H9 (cell line): ENCODE results near the gene ZNF687. TPM values are rescaled to one million over a fixed set of nuclear protein-coding genes. Genes with fewer than 3 reads are reported as not detected.

Experiments
- DNase-seq: peaks from one replicate; pipeline ENCODE4 v3.0.0-alpha.2; 2017
- H2AFZ ChIP-seq: one replicate; pipeline ENCODE4 v1.6.1; 2013; ENCODE audit warnings: mild to moderate bottlenecking, low read length, control low read depth, moderate library complexity
- H2AK5ac ChIP-seq: 2 replicates; pipeline ENCODE4 v1.6.1; 2013; ENCODE audit warnings: low read length, control low read depth, mixed read lengths; ENCODE audit not compliant: insufficient read length
- H2BK120ac ChIP-seq: one replicate; pipeline ENCODE4 v1.6.1; 2013; ENCODE audit warnings: low read depth, mild to moderate bottlenecking, low read length, control low read depth, inconsistent platforms; ENCODE audit not compliant: poor library complexity, severe bottlenecking
- H2BK12ac ChIP-seq: 2 replicates; pipeline ENCODE4 v1.6.1; 2013; ENCODE audit warnings: low read length, control low read depth, mixed read lengths, low read depth; ENCODE audit not compliant: insufficient read length
- H2BK15ac ChIP-seq: 2 replicates; pipeline ENCODE4 v1.6.1; 2013; ENCODE audit warnings: low read depth, low read length, control low read depth
- H2BK20ac ChIP-seq: one replicate; pipeline ENCODE4 v1.6.1; 2013; ENCODE audit warnings: low read depth, mild to moderate bottlenecking, low read length, control low read depth, inconsistent platforms; ENCODE audit not compliant: poor library complexity, severe bottlenecking
- H2BK5ac ChIP-seq: 2 replicates; pipeline ENCODE4 v1.6.1; 2013; ENCODE audit warnings: low read length, control low read depth, mixed read lengths; ENCODE audit not compliant: insufficient read length
- H3K14ac ChIP-seq: 2 replicates; pipeline ENCODE4 v1.6.1; 2013; ENCODE audit warnings: low read length, control low read depth; ENCODE audit not compliant: insufficient read depth
- H3K18ac ChIP-seq: 2 replicates; pipeline ENCODE4 v1.6.1; 2013; ENCODE audit warnings: low read depth, mild to moderate bottlenecking, mixed read lengths, low read length, control low read depth; ENCODE audit not compliant: insufficient read length
- H3K23ac ChIP-seq: 2 replicates; pipeline ENCODE4 v1.6.1; 2013; ENCODE audit warnings: low read length, control low read depth, mixed read lengths, low read depth; ENCODE audit not compliant: insufficient read length
- H3K23me2 ChIP-seq: 2 replicates; pipeline ENCODE4 v1.6.1; 2013; ENCODE audit warnings: low read depth, mild to moderate bottlenecking, mixed read lengths, low read length, control low read depth; ENCODE audit not compliant: insufficient read length, poor library complexity, severe bottlenecking
- H3K27ac ChIP-seq: 2 replicates; pipeline ENCODE4 v1.5.1; 2013; ENCODE audit warnings: low read length, control low read depth, mixed read lengths, low read depth; ENCODE audit not compliant: insufficient read length
- H3K27me3 ChIP-seq: 2 replicates; pipeline ENCODE4 v1.6.1; 2013; ENCODE audit warnings: low read length, control low read depth, inconsistent platforms; ENCODE audit not compliant: insufficient read depth
- H3K4ac ChIP-seq: 2 replicates; pipeline ENCODE4 v1.6.1; 2013; ENCODE audit warnings: low read depth, mild to moderate bottlenecking, control low read depth, inconsistent platforms, low read length, moderate library complexity
- H3K4me1 ChIP-seq: 2 replicates; pipeline ENCODE4 v1.6.1; 2013; ENCODE audit warnings: low read length, control low read depth, inconsistent platforms; ENCODE audit not compliant: insufficient read depth
- H3K4me2 ChIP-seq: 2 replicates; pipeline ENCODE4 v1.6.1; 2013; ENCODE audit warnings: low read length, control low read depth, mixed read lengths; ENCODE audit not compliant: insufficient read length, insufficient read depth
- H3K56ac ChIP-seq: 2 replicates; pipeline ENCODE4 v1.6.1; 2013; ENCODE audit warnings: low read depth, mild to moderate bottlenecking, mixed read lengths, low read length, control low read depth; ENCODE audit not compliant: insufficient read length
- H3K79me1 ChIP-seq: 2 replicates; pipeline ENCODE4 v1.6.1; 2013; ENCODE audit warnings: low read depth, mild to moderate bottlenecking, moderate library complexity, low read length, control low read depth, inconsistent platforms; ENCODE audit not compliant: insufficient read depth, poor library complexity, severe bottlenecking
- H3K79me2 ChIP-seq: 2 replicates; pipeline ENCODE4 v1.6.1; 2013; ENCODE audit warnings: low read length, control low read depth, inconsistent platforms; ENCODE audit not compliant: insufficient read depth
- H3K9ac ChIP-seq: 2 replicates; pipeline ENCODE4 v1.6.1; 2013; ENCODE audit warnings: low read length, control low read depth, mixed read lengths; ENCODE audit not compliant: insufficient read length; ENCODE audit errors: extremely low read depth
- H3K9me3 ChIP-seq: one replicate; pipeline ENCODE4 v1.6.1; 2013; ENCODE audit warnings: low read depth, low read length, inconsistent platforms; ENCODE audit not compliant: control insufficient read depth
- H3T11ph ChIP-seq: one replicate; pipeline ENCODE4 v1.6.1; 2013; ENCODE audit warnings: mild to moderate bottlenecking, low read length, control low read depth, inconsistent platforms
- H4K20me1 ChIP-seq: one replicate; pipeline ENCODE4 v1.6.1; 2013; ENCODE audit not compliant: control insufficient read depth, insufficient read length, insufficient read depth
- H4K5ac ChIP-seq: 2 replicates; pipeline ENCODE4 v1.6.1; 2013; ENCODE audit warnings: low read depth, mild to moderate bottlenecking, mixed read lengths, low read length, control low read depth; ENCODE audit not compliant: insufficient read length
- H4K8ac ChIP-seq: replicated peaks from 2 replicates; pipeline ENCODE4 v1.6.1; 2013; ENCODE audit warnings: low read length, control low read depth, mixed read lengths, low read depth; ENCODE audit not compliant: insufficient read length
- H4K91ac ChIP-seq: 2 replicates; pipeline ENCODE4 v1.6.1; 2013; ENCODE audit warnings: low read depth, mild to moderate bottlenecking, moderate library complexity, mixed read lengths, low read length, control low read depth; ENCODE audit not compliant: insufficient read length
- H3K27ac Mint-ChIP-seq, 3 experiments: 2 replicates in 2 of 3; 3 replicates in 1 of 3; pipeline ENCODE4 v1.8.0; 2020 to 2021; ENCODE audit warnings: mixed read lengths in 3 of 3, mild to moderate bottlenecking in 1 of 3, moderate library complexity in 1 of 3
- H3K27me3 Mint-ChIP-seq: 2 replicates; pipeline ENCODE4 v1.8.0; 2021; ENCODE audit warnings: low read depth, mild to moderate bottlenecking, moderate library complexity, mixed read lengths
- H3K36me3 Mint-ChIP-seq, 3 experiments: 2 replicates in 2 of 3; 3 replicates in 1 of 3; pipeline ENCODE4 v1.8.0; 2020 to 2021; ENCODE audit warnings: low read depth in 3 of 3, mixed read lengths in 3 of 3; ENCODE audit not compliant: insufficient read depth in 1 of 3
- H3K4me1 Mint-ChIP-seq, 2 experiments: 2 replicates each; pipeline ENCODE4 v1.8.0; 2020; ENCODE audit warnings: mixed read lengths in 2 of 2
- H3K4me3 Mint-ChIP-seq, 2 experiments: 2 replicates in 1 of 2; 3 replicates in 1 of 2; pipeline ENCODE4 v1.8.0; 2020 to 2021; ENCODE audit warnings: mild to moderate bottlenecking in 2 of 2, mixed read lengths in 2 of 2, moderate library complexity in 1 of 2
- H3K9me3 Mint-ChIP-seq, 2 experiments: 2 replicates in 1 of 2; 3 replicates in 1 of 2; pipeline ENCODE4 v1.8.0; 2020; ENCODE audit warnings: mild to moderate bottlenecking in 2 of 2, mixed read lengths in 2 of 2, moderate library complexity in 1 of 2
- WGBS: extraction: QIAGEN DNeasy Blood & Tissue Kit; methylation state at CpG from one replicate; pipeline ENCODE4 v1.1.7; 2013; ENCODE audit warnings: missing lambda C conversion rate, low lambda C conversion rate, mixed read lengths; ENCODE audit not compliant: insufficient read length; ENCODE audit errors: extremely low coverage; 5-methylcytosine and 5-hydroxymethylcytosine counted together
- total RNA-seq: library from RNA; stranded (reverse); gene quantifications from 2 replicates; pipeline ENCODE4 v1.2.1, GENCODE V29; 2021
- TF ChIP-seq, protein P1 (sequence below): fragments of 200-600 bp; sonication (generic); conservative IDR thresholded peaks from 3 replicates; pipeline ENCODE4 v1.8.0; 2021; ENCODE audit warnings: antibody characterized with exemption, mild to moderate bottlenecking

ZNF687 gene
- total RNA-seq, 1 experiment from 2014 or later = 58.2 TPM

GRCh38 chr1:151314137-151314875, 32.2 kb downstream of the ZNF687 start:
- Histone ChIP-seq H2BK20ac (no peak overlapping the region), H3K23ac (no peak overlapping the region), H4K8ac (no peak overlapping the region), H3K18ac (no peak overlapping the region), H3K56ac (no peak overlapping the region), H2AK5ac (no peak overlapping the region), H3K27ac (no peak overlapping the region), H2BK5ac (no peak overlapping the region), H3K9ac (no peak overlapping the region), H3K79me1 (no peaks in the 10 kb centered on the region), H4K91ac (no peak overlapping the region), H3K79me2 (no peaks in the 10 kb centered on the region), H3K27me3 (no peaks in the 10 kb centered on the region), H3T11ph (no peak overlapping the region), H3K4me2 (no peak overlapping the region), H3K4me1 (0 out of 2 replicates have a peak, but pooled peaks cover 5% of the 10 kb centered on the region), H4K5ac (no peak overlapping the region), H3K23me2 (no peaks in the 10 kb centered on the region), H2BK120ac (no peak overlapping the region), H2BK12ac (no peak overlapping the region), H3K9me3 (no peaks in the 10 kb centered on the region), H2BK15ac (no peak overlapping the region), H3K14ac (no peak overlapping the region), H2AFZ (no peak overlapping the region), H4K20me1 (peaks cover 2% of the 10 kb centered on the region), H3K4ac (no peak overlapping the region)
- H3K4me1 Mint-ChIP-seq = peaks cover 10 to 11% of the 10 kb centered on the region in 2 experiments
- no CpG with 5 or more reads among the region's 3 CpGs for WGBS
- H3K4me3 Mint-ChIP-seq = no peak overlapping the region
- TF ChIP-seq, protein P1, sequence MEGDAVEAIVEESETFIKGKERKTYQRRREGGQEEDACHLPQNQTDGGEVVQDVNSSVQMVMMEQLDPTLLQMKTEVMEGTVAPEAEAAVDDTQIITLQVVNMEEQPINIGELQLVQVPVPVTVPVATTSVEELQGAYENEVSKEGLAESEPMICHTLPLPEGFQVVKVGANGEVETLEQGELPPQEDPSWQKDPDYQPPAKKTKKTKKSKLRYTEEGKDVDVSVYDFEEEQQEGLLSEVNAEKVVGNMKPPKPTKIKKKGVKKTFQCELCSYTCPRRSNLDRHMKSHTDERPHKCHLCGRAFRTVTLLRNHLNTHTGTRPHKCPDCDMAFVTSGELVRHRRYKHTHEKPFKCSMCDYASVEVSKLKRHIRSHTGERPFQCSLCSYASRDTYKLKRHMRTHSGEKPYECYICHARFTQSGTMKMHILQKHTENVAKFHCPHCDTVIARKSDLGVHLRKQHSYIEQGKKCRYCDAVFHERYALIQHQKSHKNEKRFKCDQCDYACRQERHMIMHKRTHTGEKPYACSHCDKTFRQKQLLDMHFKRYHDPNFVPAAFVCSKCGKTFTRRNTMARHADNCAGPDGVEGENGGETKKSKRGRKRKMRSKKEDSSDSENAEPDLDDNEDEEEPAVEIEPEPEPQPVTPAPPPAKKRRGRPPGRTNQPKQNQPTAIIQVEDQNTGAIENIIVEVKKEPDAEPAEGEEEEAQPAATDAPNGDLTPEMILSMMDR = no peak
- no peaks in the 10 kb centered on the region for H3K27me3 Mint-ChIP-seq
- H3K36me3 Mint-ChIP-seq = peaks cover 8 to 48% (median 35%) of the 10 kb centered on the region in 3 experiments
- no peaks in the 10 kb centered on the region for H3K9me3 Mint-ChIP-seq
- no peak overlapping the region for H3K27ac Mint-ChIP-seq
- DNase-seq = no peak
